ENCODE results near the gene ADAM12. TPM values are rescaled to one million over a fixed set of nuclear protein-coding genes. Genes with fewer than 3 reads are reported as not detected.
"Not testable (repeated sequence)": the region's sequence is repeated elsewhere in the genome, so short reads cannot be mapped to it uniquely, and the experiment has no call there.

ADAM12 gene
- total RNA-seq, 1 donor from 2014 or later: 2.1 TPM

DNA sequence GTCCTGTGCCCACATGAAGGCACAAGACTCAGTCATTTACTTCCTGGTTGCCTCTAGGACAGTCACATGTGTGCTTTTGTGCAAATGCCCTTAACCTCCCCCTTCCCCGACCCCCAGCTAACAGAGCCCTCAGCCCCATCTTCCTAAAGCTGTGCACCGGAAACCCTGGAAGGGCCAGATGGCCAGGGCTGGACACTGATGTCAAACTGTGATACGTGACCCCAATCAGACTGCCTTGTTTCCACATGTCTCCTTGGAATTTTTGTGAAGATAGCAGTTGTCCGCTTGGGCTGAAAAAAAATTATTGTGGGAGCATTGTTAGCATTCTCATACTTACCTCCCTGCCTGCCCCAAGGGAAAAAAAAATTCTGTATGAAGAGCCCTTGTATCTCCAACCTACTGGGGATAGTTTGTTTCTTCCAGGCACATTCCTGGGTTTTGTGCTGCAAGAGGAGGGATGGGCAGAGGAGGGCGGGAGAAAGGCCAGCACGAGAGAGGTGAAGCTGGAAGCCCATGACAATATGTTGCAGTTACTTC lies 17.0 kb upstream of the ADAM12 start:
- DNase-seq (ENCODE audit: low spot score): no peak

- no peak for DNase-seq (ENCODE audit: low spot score)
Observed at GRCh38 chr10:126402721-126403695, 14.7 kb upstream of the ADAM12 start.

DNA sequence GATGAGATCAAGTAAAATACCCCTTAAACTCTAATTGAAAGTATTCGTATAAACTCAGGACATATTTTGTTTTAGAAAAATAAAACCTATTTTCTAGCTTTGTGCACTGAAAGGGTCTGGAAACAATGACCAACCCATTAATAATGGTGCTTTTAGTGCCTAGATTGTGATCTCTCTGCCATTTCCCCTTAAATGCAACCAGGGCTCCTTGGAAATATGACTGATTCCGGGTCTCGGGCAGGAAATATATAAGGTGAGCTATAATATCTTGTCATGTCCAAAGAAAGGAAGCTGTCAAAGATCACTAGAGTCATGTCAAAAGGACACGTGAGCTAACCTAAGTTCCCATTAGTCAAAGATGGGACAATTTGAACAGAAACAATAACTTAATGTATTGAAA lies 12.4 kb upstream of the ADAM12 start:
- no peak for DNase-seq (ENCODE audit: low spot score)

DNA sequence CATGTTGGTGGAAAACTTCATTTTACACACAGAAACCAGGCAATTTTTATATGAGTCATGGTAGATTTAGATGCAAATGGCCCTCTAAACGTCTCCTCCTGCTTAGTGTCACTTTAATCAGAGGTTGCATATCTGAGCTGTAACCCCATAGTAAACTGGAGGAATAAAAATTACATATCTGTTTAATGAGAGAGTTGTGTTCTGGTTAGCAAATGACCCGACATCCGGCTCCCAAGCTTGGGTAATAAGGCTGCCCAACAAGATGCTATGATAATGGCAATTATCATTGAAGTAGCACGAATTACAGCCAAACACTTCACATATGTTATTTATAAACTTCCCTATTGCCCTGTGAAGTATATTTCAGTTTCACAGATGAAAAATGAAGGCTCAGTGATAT lies 10.6 kb upstream of the ADAM12 start:
- DNase-seq (ENCODE audit: low spot score): no peak

DNA sequence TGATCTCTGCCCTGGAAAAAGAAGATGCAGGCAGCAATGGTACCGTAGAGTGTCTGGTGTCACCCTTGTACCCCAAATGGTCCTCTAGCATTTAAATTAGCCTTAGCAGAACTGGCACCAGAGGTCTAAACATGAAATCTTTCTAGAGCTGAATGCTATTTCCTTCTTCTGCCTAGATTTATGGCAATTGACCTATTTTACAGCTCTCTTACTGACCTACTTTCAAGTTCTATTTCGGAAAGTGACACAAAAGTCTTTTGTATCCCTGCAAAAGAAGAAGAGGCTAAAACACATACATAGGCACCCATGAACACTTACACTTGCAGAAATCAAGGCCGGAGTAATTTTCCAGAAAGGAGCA lies 10.1 kb upstream of the ADAM12 start:
- no peak for DNase-seq (ENCODE audit: low spot score)

DNA sequence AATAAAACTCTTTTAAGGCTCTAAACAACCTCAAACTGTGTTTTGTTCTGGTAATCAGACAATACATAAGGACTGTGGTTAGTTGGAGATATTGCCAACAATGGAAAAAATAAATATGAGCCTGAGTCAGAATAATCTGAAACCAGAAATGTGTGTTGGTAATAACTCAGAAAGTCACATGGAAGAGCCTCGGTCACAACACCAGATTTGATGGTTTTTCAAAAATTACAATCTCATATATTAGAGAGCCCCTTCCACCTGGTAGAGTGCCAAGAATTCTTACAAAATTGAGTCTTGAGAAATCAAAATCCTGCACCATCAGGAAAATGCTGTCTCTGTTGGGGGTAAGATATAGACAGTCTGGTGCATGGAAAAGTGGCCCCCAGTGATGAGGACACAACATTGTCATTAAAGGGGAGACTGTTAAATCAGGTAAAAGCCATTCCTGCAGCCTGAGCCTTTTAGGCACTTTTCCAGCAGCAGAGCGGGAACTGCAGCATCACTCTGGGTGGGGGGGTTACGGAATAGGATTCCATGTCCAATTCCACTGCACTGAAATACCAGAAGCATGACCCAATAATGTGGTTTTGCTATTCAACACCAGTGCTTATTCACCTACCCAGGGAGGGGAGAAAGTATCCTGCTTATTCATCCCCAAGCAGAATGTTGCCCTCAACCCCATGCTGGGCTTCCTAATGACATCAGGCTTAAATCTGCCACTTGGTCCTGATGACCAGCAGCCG lies 9.5 kb upstream of the ADAM12 start:
- DNase-seq (ENCODE audit: low spot score): no peak

GRCh38 chr10:126397156-126397555 lies 8.9 kb upstream of the ADAM12 start:
- no peak for DNase-seq (ENCODE audit: low spot score)

GRCh38 chr10:126394948-126395347 lies 6.7 kb upstream of the ADAM12 start:
- no peak for DNase-seq (ENCODE audit: low spot score)

DNA sequence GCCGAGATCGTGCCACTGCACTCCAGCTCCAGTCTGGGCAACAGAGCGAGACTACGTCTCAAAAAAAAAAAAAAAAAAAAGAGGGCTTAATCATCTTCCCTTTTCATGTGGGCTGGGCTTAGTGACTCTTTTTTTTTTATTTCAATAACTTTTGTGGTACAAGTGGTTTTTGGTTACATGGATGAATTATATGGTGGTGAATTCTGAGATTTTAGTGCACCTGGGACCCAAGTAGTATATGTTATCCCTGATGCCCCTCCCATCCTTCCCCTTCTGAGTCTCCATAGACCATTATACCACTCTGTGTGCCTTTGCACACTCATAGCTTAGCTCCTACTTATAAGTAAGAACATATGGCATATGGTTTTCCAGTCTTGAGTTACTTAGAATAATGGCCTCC lies 4.8 kb upstream of the ADAM12 start:
- no peak for DNase-seq (ENCODE audit: low spot score)

GRCh38 chr10:126392469-126392868 lies 4.2 kb upstream of the ADAM12 start:
- DNase-seq (ENCODE audit: low spot score): no peak

- DNase-seq (ENCODE audit: low spot score): no peak
Observed at GRCh38 chr10:126392068-126392467, 3.8 kb upstream of the ADAM12 start.

- no peak for DNase-seq (ENCODE audit: low spot score)
Observed at GRCh38 chr10:126391192-126391885, 3.1 kb upstream of the ADAM12 start.

DNA sequence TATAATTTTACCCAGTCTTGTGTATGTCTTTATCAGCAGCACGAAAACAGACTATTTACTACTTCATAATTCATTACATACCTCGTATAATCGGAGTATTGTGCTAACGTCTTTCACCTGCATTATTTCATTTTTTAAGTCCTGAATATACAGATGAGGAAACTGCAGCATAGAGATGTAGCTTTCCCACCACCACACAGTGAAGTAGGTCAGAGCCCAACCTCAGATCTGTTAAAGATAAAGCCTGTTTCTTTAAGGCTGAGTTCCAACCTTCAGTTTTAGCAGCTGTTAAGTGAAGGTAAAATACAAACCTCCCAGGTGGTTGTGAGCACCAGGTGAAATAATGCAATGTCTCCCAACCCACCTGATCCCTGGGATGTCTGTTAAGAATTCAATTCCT lies 2.0 kb upstream of the ADAM12 start:
- no peak for DNase-seq (ENCODE audit: low spot score)

GRCh38 chr10:126387041-126387921 lies 996 bp downstream of the ADAM12 start:
- DNase-seq (ENCODE audit: low spot score): peak; percentile 45

GRCh38 chr10:126384269-126384873 lies 3.9 kb downstream of the ADAM12 start:
- DNase-seq (ENCODE audit: low spot score): no peak

DNA sequence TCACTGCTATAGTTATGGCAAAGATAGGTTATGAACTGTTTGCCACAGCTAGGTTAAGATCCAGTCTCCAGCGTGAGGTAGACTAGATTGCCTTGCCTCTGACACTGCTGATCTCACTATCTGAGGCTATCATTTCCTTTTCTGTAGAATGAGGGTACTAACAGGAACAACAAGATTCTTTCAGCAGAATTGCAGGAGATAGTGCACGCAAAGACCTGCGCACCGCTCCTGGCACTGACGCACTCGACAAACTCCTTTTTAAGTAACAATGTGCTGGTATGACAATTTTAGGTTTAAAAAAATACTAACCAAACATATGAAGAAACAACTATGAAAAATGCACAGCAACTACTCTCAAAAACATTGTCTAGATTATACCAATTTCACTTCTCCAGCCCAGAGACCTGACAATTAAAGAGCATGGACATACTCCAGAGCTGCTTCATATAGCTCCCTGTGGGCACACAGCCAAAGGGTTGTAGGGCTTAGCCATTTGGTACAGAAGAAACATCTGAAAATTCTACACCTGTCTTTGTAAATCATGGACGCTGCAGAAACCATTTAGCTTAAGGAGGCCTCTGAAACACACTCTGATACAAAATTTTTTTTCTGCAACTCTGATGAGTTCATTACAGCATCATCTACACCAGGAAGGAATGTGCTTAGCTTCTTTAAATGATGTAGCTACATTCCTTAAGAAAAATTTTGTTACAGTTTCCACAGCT lies 7.8 kb downstream of the ADAM12 start:
- DNase-seq (ENCODE audit: low spot score): no peak

GRCh38 chr10:126379166-126379565 lies 9.1 kb downstream of the ADAM12 start:
- not testable (repeated sequence) for DNase-seq (ENCODE audit: low spot score)

- DNase-seq (ENCODE audit: low spot score): no peak
Observed at GRCh38 chr10:126376956-126377355, 11.3 kb downstream of the ADAM12 start.

DNA sequence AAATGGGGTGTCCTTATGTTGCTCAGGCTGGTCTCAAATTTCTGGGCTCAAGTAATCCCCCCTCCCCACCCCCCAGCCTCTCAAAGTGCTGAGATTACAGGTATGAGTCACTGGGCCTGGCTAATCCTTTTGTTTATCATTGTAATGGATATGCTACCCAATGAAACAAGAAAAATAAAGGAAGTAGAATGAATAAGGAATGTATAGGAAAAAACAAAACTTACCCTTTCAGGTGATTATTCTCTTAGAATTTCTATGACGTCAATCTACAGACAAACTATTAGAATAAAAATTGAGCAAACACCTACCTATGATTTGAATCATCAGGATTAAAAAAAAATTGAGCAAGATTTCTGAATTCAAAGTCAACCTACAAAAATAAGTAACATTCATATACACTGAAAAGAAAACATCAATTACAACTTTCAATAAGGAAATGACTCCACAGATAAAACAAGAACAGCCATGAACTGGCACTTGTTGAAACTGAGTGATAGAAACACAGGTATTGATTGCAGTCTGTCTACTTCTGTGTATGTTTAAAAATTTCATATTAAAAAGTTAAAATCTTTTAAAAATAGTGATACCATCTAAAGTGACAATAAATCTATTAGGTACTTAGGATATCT lies 12.2 kb downstream of the ADAM12 start:
- no peak for DNase-seq (ENCODE audit: low spot score)
